ENCODE results near the gene BEST2.

The BEST2 gene

GRCh38 chr19:12770922-12771321, 19.3 kb downstream of the BEST2 start:
- DNase-seq = no peak

- peak in 1 of 14 donors; percentile 11 for DNase-seq
Observed at GRCh38 chr19:12772323-12772722, 20.7 kb downstream of the BEST2 start.

GRCh38 chr19:12773571-12773970, 22.0 kb downstream of the BEST2 start:
- no peak for DNase-seq

- peak in 2 of 14 donors; percentile 58 to 70 for DNase-seq
Observed at GRCh38 chr19:12774588-12775555, 23.3 kb downstream of the BEST2 start, which contains the start of gene HOOK2. Gene HOOK2, minus strand, starts transcription at chr19:12775552. Its CDS starts 103 bp downstream, at chr19:12775449.

- peak in 12 of 14 donors; percentile 30 to 83 (median 64) for DNase-seq
Observed at GRCh38 chr19:12777217-12778016, 25.8 kb downstream of the BEST2 start.

- peak in 9 of 14 donors; percentile 18 to 82 (median 54) for DNase-seq
Observed at GRCh38 chr19:12778017-12778904, 26.7 kb downstream of the BEST2 start.

- DNase-seq = peak in 1 of 14 donors; percentile 27
Observed at GRCh38 chr19:12778905-12779161, 27.2 kb downstream of the BEST2 start.

- DNase-seq = peak in 6 of 14 donors; percentile 18 to 66 (median 44)
Observed at GRCh38 chr19:12779162-12779993, 27.8 kb downstream of the BEST2 start.

GRCh38 chr19:12782174-12782423, 30.5 kb downstream of the BEST2 start:
- DNase-seq = no peak

- DNase-seq = peak; percentile 17 to 92 (median 84)
Observed at GRCh38 chr19:12782424-12783290, 31.1 kb downstream of the BEST2 start.

- DNase-seq = no peak
Observed at GRCh38 chr19:12783291-12783848, 31.8 kb downstream of the BEST2 start.

GRCh38 chr19:12783849-12784393, 32.3 kb downstream of the BEST2 start:
- peak in 7 of 14 donors; percentile 19 to 49 (median 34) for DNase-seq

- DNase-seq = peak in 4 of 14 donors; percentile 25 to 43 (median 33)
Observed at GRCh38 chr19:12784394-12784870, 32.8 kb downstream of the BEST2 start.

- DNase-seq = peak in 3 of 14 donors; percentile 25 to 32 (median 29)
Observed at GRCh38 chr19:12784871-12785430, 33.4 kb downstream of the BEST2 start.

GRCh38 chr19:12785431-12786031, 33.9 kb downstream of the BEST2 start:
- peak in 6 of 14 donors; percentile 28 to 56 (median 46) for DNase-seq

- DNase-seq = peak in 11 of 14 donors; percentile 19 to 87 (median 68)
Observed at GRCh38 chr19:12786141-12786870, 34.7 kb downstream of the BEST2 start.

- no peak for DNase-seq
Observed at GRCh38 chr19:12786952-12787351, 35.4 kb downstream of the BEST2 start.

GRCh38 chr19:12787458-12787857, 35.9 kb downstream of the BEST2 start:
- DNase-seq = no peak

All from C1 segment of cervical spinal cord (tissue), 14 donors.